Mucosa of descending colon (tissue), 3 donors: ENCODE measurements around the gene C20orf144. TPM values are rescaled to one million over a fixed set of nuclear protein-coding genes. Genes with fewer than 3 reads are reported as not detected.

Source experiments
- ATAC-seq: fragments of 200-7000 bp; cut with Tn5 transposase; one replicate; pipeline ENCODE4 v1.9.1; 2020; ENCODE audit warnings: mild to moderate bottlenecking, moderate library complexity
- DNase-seq, 3 donors: peaks; one replicate each; pipeline ENCODE4 v3.0.0-alpha.2; 2020
- H3K36me3 ChIP-seq: fragments of 200-600 bp; one replicate; pipeline ENCODE4 v1.8.0; 2021; ENCODE audit warnings: low read depth, mild to moderate bottlenecking
- H3K4me1 ChIP-seq: fragments of 200-600 bp; one replicate; pipeline ENCODE4 v1.8.0; 2021; ENCODE audit warnings: low read depth, mild to moderate bottlenecking
- H3K4me3 ChIP-seq: fragments of 200-600 bp; one replicate; pipeline ENCODE4 v1.8.0; 2021; ENCODE audit warnings: mild to moderate bottlenecking
- H3K9me3 ChIP-seq: fragments of 200-600 bp; one replicate; pipeline ENCODE4 v1.8.0; 2021; ENCODE audit warnings: mild to moderate bottlenecking
- intact Hi-C, 2 donors: fragments of 100-400 bp; cut with DNase I in 1 of 2; cut with micrococcal nuclease in 1 of 2; formaldehyde crosslinking; loops; one replicate each; pipeline versions ENCODE4 v1.11.0 to v1.11.1; 2022; cut with DNase I, micrococcal nuclease
- long read RNA-seq, 2 donors: library from polyadenylated mRNA; unstranded; transcript quantifications; one replicate each; pipeline ENCODE4 v2.0.0, GENCODE V29; 2019 to 2021
- total RNA-seq, 3 donors: library from RNA; stranded (reverse); fragmentation: NEBNext Ultra II Directional in 2 of 3; extraction: Animal tissue kit (Norgen Biotek cat#: 25700) in 2 of 3; gene quantifications; one replicate each; pipeline versions ENCODE4 v1.2.1 to v1.2.4, GENCODE V29; 2021 to 2023
- TF ChIP-seq, protein P1 (sequence below): fragments of 200-600 bp; IDR thresholded peaks from one replicate; pipeline ENCODE4 v1.8.0; 2022; ENCODE audit warnings: antibody characterized with exemption, mild to moderate bottlenecking
- donor health status: DM: no; HTN: no; CAD: no; lungs with moderate emphysema.
- donor health status: DM: no; HTN: no; CAD: no.
- donor health status: DM: no; HTN: yes; CAD: no.

Gene C20orf144
- total RNA-seq: under 1 TPM in 1 of 3 donors, not detected in 2; 0.24 TPM
- long read RNA-seq, donor 1: 0 reads
- long read RNA-seq, donor 2: 0 reads

DNA sequence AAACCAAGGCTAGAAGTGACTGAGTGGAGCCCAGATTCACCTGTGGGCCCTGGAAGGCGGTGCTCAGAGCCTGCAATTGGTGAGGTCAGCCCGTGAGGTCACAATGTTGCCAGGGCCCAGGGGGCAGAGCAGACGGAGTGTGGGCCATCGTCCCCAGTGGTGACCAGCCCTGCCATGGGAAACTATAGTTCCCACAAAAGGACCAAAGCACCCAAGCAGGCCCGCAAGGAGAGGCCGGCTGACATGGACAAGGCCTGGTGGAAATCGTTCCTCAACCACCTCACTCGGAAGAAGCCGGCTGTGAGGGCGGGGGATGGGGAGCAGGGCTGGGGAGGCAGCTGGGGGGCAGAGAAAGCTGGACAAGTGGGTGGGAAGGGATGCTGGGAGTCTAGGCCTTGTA is at the start of gene C20orf144:
C20orf144 (plus strand) TSS at position 156 of the 400 bp plus-strand sequence; CDS start at position 175, 19 bp downstream.
- Histone ChIP-seq H3K4me1 (peaks cover 22% of the 10 kb centered on the region), H3K4me3 (peak within 1 kb of the TSS; percentile 40), H3K9me3 (no peaks in the 10 kb centered on the region), H3K36me3 (no peaks in the 10 kb centered on the region)
- TF ChIP-seq, protein P1, sequence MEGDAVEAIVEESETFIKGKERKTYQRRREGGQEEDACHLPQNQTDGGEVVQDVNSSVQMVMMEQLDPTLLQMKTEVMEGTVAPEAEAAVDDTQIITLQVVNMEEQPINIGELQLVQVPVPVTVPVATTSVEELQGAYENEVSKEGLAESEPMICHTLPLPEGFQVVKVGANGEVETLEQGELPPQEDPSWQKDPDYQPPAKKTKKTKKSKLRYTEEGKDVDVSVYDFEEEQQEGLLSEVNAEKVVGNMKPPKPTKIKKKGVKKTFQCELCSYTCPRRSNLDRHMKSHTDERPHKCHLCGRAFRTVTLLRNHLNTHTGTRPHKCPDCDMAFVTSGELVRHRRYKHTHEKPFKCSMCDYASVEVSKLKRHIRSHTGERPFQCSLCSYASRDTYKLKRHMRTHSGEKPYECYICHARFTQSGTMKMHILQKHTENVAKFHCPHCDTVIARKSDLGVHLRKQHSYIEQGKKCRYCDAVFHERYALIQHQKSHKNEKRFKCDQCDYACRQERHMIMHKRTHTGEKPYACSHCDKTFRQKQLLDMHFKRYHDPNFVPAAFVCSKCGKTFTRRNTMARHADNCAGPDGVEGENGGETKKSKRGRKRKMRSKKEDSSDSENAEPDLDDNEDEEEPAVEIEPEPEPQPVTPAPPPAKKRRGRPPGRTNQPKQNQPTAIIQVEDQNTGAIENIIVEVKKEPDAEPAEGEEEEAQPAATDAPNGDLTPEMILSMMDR: no peak
- ATAC-seq (no peak), DNase-seq (no peak)
- intact Hi-C loops: no loop called here

DNA sequence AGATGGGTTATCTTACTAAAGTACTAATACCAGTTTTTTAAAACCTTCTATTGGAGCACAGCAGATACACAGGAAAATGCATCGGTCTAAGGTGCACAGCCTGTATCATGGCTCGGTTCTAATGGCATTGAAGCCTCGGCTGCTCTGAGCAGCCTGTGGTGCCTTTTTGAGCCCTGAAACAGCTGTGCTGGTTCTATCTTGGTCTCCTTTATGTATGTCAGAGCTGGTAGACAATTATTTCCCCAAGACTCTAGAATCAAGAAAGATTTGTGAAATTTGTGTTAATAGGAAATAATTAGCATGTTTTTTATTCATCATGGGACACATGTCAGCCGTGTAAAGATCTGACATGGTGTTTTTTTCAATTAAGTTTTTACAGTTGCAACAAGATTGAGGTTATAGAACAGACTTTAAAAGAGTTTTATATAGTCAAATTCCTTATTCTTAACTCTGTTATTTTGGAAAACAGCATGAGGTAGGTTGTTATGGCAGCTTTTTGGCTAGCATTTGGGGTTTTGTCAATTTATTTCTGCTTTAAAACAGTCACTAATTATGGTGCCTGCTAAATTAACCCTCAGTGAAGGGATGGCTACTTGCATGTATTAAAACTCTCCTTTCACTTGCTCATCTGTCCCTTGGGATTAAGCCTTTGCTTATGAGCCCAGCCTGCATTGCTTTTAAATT is 40.3 kb upstream of the C20orf144 start:
- H3K36me3 ChIP-seq: no peaks in the 10 kb centered on the region

GRCh38 chr20:33622705-33623365 is 39.3 kb upstream of the C20orf144 start:
- Histone ChIP-seq H3K36me3 (no peaks in the 10 kb centered on the region), H3K4me3 (no peak overlapping the region), H3K4me1 (no peaks in the 10 kb centered on the region), H3K9me3 (no peaks in the 10 kb centered on the region)
- DNase-seq (no peak), ATAC-seq (peak; percentile 24)
- TF ChIP-seq, protein P1: no peak
- intact Hi-C loops: no loop called here

More for the DNA sequence above, 40.3 kb upstream of the C20orf144 start:
- no peak for ATAC-seq
- TF ChIP-seq, protein P1: no peak
- no peak for DNase-seq
- Histone ChIP-seq H3K9me3 (no peaks in the 10 kb centered on the region), H3K4me1 (no peaks in the 10 kb centered on the region), H3K4me3 (no peak overlapping the region)
- intact Hi-C loops: no loop called here

- no peak for ATAC-seq
- no peak overlapping the region for H3K4me3 ChIP-seq
- TF ChIP-seq, protein P1: no peak
- H3K36me3 ChIP-seq: no peaks in the 10 kb centered on the region
- H3K4me1 ChIP-seq: no peaks in the 10 kb centered on the region
- no peak for DNase-seq
- no peaks in the 10 kb centered on the region for H3K9me3 ChIP-seq
- intact Hi-C loops: no loop called here
Measured at GRCh38 chr20:33624399-33624798, 37.7 kb upstream of the C20orf144 start.

DNA sequence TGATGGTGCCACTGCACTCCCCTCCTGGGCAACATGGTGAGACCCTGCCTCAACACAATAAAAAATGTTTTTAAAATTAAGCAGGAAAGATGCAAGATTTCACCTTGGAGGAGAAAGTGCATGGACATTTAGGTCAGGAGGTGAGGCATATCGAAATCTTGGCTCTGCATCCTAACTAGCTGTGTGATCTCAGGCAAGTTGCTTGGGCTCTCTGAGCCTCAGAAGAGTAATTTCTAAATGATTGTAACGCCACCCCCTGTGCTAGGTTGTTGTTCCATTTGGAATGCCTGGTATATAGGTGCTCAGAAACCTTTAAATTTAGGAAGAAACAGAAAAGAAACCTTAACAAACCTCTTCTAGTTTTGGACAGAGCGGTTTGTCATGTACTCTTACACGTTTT is 35.9 kb upstream of the C20orf144 start:
- intact Hi-C loops: no loop called here
- TF ChIP-seq, protein P1: no peak
- DNase-seq (no peak), ATAC-seq (no peak)
- H3K36me3 ChIP-seq: no peaks in the 10 kb centered on the region
- no peaks in the 10 kb centered on the region for H3K4me1 ChIP-seq
- H3K4me3 ChIP-seq: no peak overlapping the region
- no peaks in the 10 kb centered on the region for H3K9me3 ChIP-seq
